Naive thymus-derived CD8-positive, alpha-beta T cell (primary cell): ENCODE measurements around the gene HLA-A. TPM values are rescaled to one million over a fixed set of nuclear protein-coding genes. Genes with fewer than 3 reads are reported as not detected.

Experiments used
- ATAC-seq, 2 donors: fragments of 150-1000 bp; cut with Tn5 transposase in 1 of 2; sonication (Bioruptor Pico), chemical (Tn5 transposase) in 1 of 2; 1 replicate in 1 of 2; 2 replicates in 1 of 2; pipeline ENCODE4 v1.10.0; 2021; ENCODE audit warnings: mild to moderate bottlenecking in 2 of 2, moderate library complexity in 2 of 2
- POLR2A ChIA-PET: fragments of 350-600 bp; sonication (Branson Sonifier 250); formaldehyde crosslinking; loops from one replicate; lab custom pipeline; 2021; ENCODE audit warnings: antibody characterized with exemption; lab: Charles Lee
- DNase-seq, 10 donors: peaks; one replicate each; pipeline versions ENCODE4 v3.0.0 to v3.0.0-alpha.2; 2020 to 2022
- H3K27ac Mint-ChIP-seq, 10 donors: one replicate each; pipeline ENCODE4 v1.8.0; 2020 to 2022; ENCODE audit warnings: mild to moderate bottlenecking in 10 of 10, mixed read lengths in 10 of 10, moderate library complexity in 4 of 10, inconsistent platforms in 1 of 10
- H3K27me3 Mint-ChIP-seq, 5 donors: one replicate each; pipeline ENCODE4 v1.8.0; 2021 to 2022; ENCODE audit warnings: mixed read lengths in 5 of 5
- H3K36me3 Mint-ChIP-seq, 3 donors: one replicate each; pipeline ENCODE4 v1.8.0; 2020 to 2022; ENCODE audit warnings: mixed read lengths in 3 of 3, mild to moderate bottlenecking in 2 of 3, inconsistent platforms in 1 of 3
- H3K4me1 Mint-ChIP-seq, 4 donors: one replicate each; pipeline ENCODE4 v1.8.0; 2021 to 2022; ENCODE audit warnings: mixed read lengths in 4 of 4
- H3K4me3 Mint-ChIP-seq, 10 donors: one replicate each; pipeline ENCODE4 v1.8.0; 2020 to 2022; ENCODE audit warnings: mild to moderate bottlenecking in 10 of 10, mixed read lengths in 10 of 10, moderate library complexity in 6 of 10, inconsistent platforms in 1 of 10
- H3K9me3 Mint-ChIP-seq, 9 donors: one replicate each; pipeline ENCODE4 v1.8.0; 2020 to 2022; ENCODE audit warnings: mixed read lengths in 9 of 9, mild to moderate bottlenecking in 3 of 9, inconsistent platforms in 1 of 9, moderate library complexity in 1 of 9
- polyA plus RNA-seq, 3 donors: library from polyadenylated mRNA; unstranded; fragments of 300-500 nt; fragmentation: Illumina TruSeq; gene quantifications; one replicate each; pipeline ENCODE4 v1.2.3, GENCODE V29; 2021
- total RNA-seq, 8 experiments: library from RNA in 2 of 8; stranded (reverse) in 2 of 8; gene quantifications; one replicate each; pipeline ENCODE4 v1.2.3 and lab custom pipeline; 2021 to 2026

HLA-A gene
- total and polyA plus RNA-seq, 5 experiments from 2014 or later: 2,084 to 4,021 (median 2,115) TPM

- POLR2A ChIA-PET: interaction anchor here (0.7 to 3.8 kb wide), 11 partner anchors 11 to 120 kb away, joined by 3 to 68 read pairs (median 6); partner anchors contain the start of gene POLR1H
- H3K27ac Mint-ChIP-seq: peak overlapping the region; percentile 99 to 100 (median 100)
- H3K27me3 Mint-ChIP-seq: peaks cover 0 to 4% (median 0%) of the 10 kb centered on the region in 5 donors
- DNase-seq (no peak), ATAC-seq (no peak)
- peaks cover 0 to 2% (median 0%) of the 10 kb centered on the region in 9 donors for H3K9me3 Mint-ChIP-seq
- peak overlapping the region; percentile 85 to 99 (median 97) for H3K4me3 Mint-ChIP-seq
- peaks cover 14 to 39% (median 33%) of the 10 kb centered on the region in 3 donors for H3K36me3 Mint-ChIP-seq
- H3K4me1 Mint-ChIP-seq: peaks cover 17 to 48% (median 39%) of the 10 kb centered on the region in 4 donors
These were observed 1.3 kb upstream of the HLA-A start for GRCh38 chr6:29941016-29941415.

GRCh38 chr6:29941471-29941870, 861 bp upstream of the HLA-A start:
- no peak for ATAC-seq
- Mint-ChIP-seq H3K4me1 (peaks cover 21 to 53% (median 43%) of the 10 kb centered on the region in 4 donors), H3K27me3 (peaks cover 0 to 4% (median 0%) of the 10 kb centered on the region in 5 donors), H3K36me3 (peaks cover 16 to 44% (median 37%) of the 10 kb centered on the region in 3 donors), H3K27ac (peak overlapping the region; percentile 99 to 100 (median 100)), H3K9me3 (peaks cover 0 to 2% (median 0%) of the 10 kb centered on the region in 9 donors), H3K4me3 (peak overlapping the region; percentile 91 to 99 (median 98))
- peak in 1 of 10 donors; percentile 17 for DNase-seq
- POLR2A ChIA-PET: interaction anchor here (1.0 to 3.8 kb wide), 12 partner anchors 11 to 1256 kb away, joined by 3 to 68 read pairs (median 5); partner anchors contain the start of genes POLR1H and TRIM26

- H3K27me3 Mint-ChIP-seq: peaks cover 0 to 4% (median 0%) of the 10 kb centered on the region in 5 donors
- no peak for DNase-seq
These were observed 437 bp upstream of the HLA-A start for GRCh38 chr6:29941916-29942274.

GRCh38 chr6:29943053-29943966, 978 bp downstream of the HLA-A start:
- H3K9me3 Mint-ChIP-seq: peaks cover 0 to 2% (median 0%) of the 10 kb centered on the region in 9 donors
- peaks cover 35 to 71% (median 61%) of the 10 kb centered on the region in 4 donors for H3K4me1 Mint-ChIP-seq
- peak overlapping the region; percentile 91 to 100 (median 100) for H3K27ac Mint-ChIP-seq
- ATAC-seq (no peak), DNase-seq (peak in 4 of 10 donors; percentile 25 to 49 (median 34))
- peaks cover 0 to 4% (median 0%) of the 10 kb centered on the region in 5 donors for H3K27me3 Mint-ChIP-seq
- H3K36me3 Mint-ChIP-seq: peaks cover 19 to 62% (median 46%) of the 10 kb centered on the region in 3 donors
- POLR2A ChIA-PET: interaction anchor here (0.9 to 3.8 kb wide), 4 partner anchors 15 to 71 kb away, joined by 3 to 68 read pairs (median 30); no protein-coding TSS in a partner anchor
- peak overlapping the region; percentile 91 to 99 (median 98) for H3K4me3 Mint-ChIP-seq

More at GRCh38 chr6:29941916-29942274, 437 bp upstream of the HLA-A start:
- Mint-ChIP-seq H3K9me3 (peaks cover 0 to 2% (median 0%) of the 10 kb centered on the region in 9 donors), H3K4me1 (peaks cover 25 to 57% (median 48%) of the 10 kb centered on the region in 4 donors), H3K27ac (peak overlapping the region; percentile 99 to 100 (median 100)), H3K36me3 (peaks cover 16 to 48% (median 40%) of the 10 kb centered on the region in 3 donors), H3K4me3 (peak overlapping the region; percentile 91 to 99 (median 98))
- POLR2A ChIA-PET: interaction anchor here (1.0 to 3.8 kb wide), 13 partner anchors 10 to 1255 kb away, joined by 3 to 68 read pairs (median 4); partner anchors contain the start of genes POLR1H and TRIM26
- ATAC-seq: no peak

GRCh38 chr6:29945281-29945820, 3.0 kb downstream of the HLA-A start:
- peaks cover 23 to 75% (median 61%) of the 10 kb centered on the region in 3 donors for H3K36me3 Mint-ChIP-seq
- POLR2A ChIA-PET: interaction anchor here (1.2 to 3.4 kb wide), 6 partner anchors 14 to 217 kb away, joined by 4 to 58 read pairs (median 4); partner anchors contain the start of gene PPP1R11
- peak overlapping the region; percentile 70 to 100 (median 97) for H3K27ac Mint-ChIP-seq
- H3K4me1 Mint-ChIP-seq: peaks cover 43 to 83% (median 68%) of the 10 kb centered on the region in 4 donors
- H3K27me3 Mint-ChIP-seq: peaks cover 0 to 4% (median 0%) of the 10 kb centered on the region in 5 donors
- DNase-seq (peak in 2 of 10 donors; percentile 16 to 30), ATAC-seq (no peak)
- H3K4me3 Mint-ChIP-seq: peak overlapping the region; percentile 90 to 99 (median 96)
- peaks cover 0 to 2% (median 0%) of the 10 kb centered on the region in 9 donors for H3K9me3 Mint-ChIP-seq

GRCh38 chr6:29946223-29947076, 4.1 kb downstream of the HLA-A start:
- POLR2A ChIA-PET: interaction anchor here (0.7 to 3.4 kb wide), 7 partner anchors 9 to 120 kb away, joined by 3 to 58 read pairs (median 7); partner anchors contain the start of gene PPP1R11
- Mint-ChIP-seq H3K27me3 (peaks cover 0 to 4% (median 0%) of the 10 kb centered on the region in 5 donors), H3K9me3 (peaks cover 0 to 2% (median 0%) of the 10 kb centered on the region in 9 donors), H3K36me3 (peaks cover 23 to 75% (median 61%) of the 10 kb centered on the region in 3 donors), H3K27ac (peak overlapping the region; percentile 70 to 100 (median 97)), H3K4me1 (peaks cover 44 to 81% (median 66%) of the 10 kb centered on the region in 4 donors), H3K4me3 (peak overlapping the region; percentile 90 to 99 (median 96))
- ATAC-seq (no peak), DNase-seq (peak in 1 of 10 donors; percentile 22)

GRCh38 chr6:29947077-29947980, 5.0 kb downstream of the HLA-A start:
- POLR2A ChIA-PET: interaction anchor here (0.7 to 3.4 kb wide), 10 partner anchors 8 to 939 kb away, joined by 3 to 58 read pairs (median 8); no protein-coding TSS in a partner anchor
- Mint-ChIP-seq H3K27ac (peak overlapping the region; percentile 14 to 100 (median 97)), H3K9me3 (peaks cover 0 to 2% (median 0%) of the 10 kb centered on the region in 9 donors), H3K36me3 (peaks cover 23 to 72% (median 58%) of the 10 kb centered on the region in 3 donors), H3K27me3 (peaks cover 0 to 3% (median 0%) of the 10 kb centered on the region in 5 donors), H3K4me3 (peak overlapping the region; percentile 90 to 99 (median 96)), H3K4me1 (peaks cover 44 to 74% (median 64%) of the 10 kb centered on the region in 4 donors)
- peak in 1 of 2 donors; percentile 6 for ATAC-seq
- no peak for DNase-seq

GRCh38 chr6:29948277-29948676, 5.9 kb downstream of the HLA-A start:
- Mint-ChIP-seq H3K27me3 (peaks cover 0 to under 1% (median 0%) of the 10 kb centered on the region in 5 donors), H3K27ac (peak overlapping the region; percentile 30 to 100 (median 83)), H3K9me3 (peaks cover 0 to under 1% (median 0%) of the 10 kb centered on the region in 9 donors), H3K36me3 (peaks cover 23 to 63% (median 54%) of the 10 kb centered on the region in 3 donors), H3K4me1 (peaks cover 44 to 74% (median 63%) of the 10 kb centered on the region in 4 donors), H3K4me3 (peak overlapping the region in 7 of 10 donors; percentile 23 to 98 (median 91))
- DNase-seq: no peak
- POLR2A ChIA-PET: interaction anchor here (0.7 to 2.5 kb wide), 11 partner anchors 9 to 938 kb away, joined by 3 to 18 read pairs (median 6); partner anchors contain the start of gene POLR1H
- peak in 1 of 2 donors; percentile 6 for ATAC-seq

- ATAC-seq: no peak
- Mint-ChIP-seq H3K27me3 (no peaks in the 10 kb centered on the region), H3K4me3 (peak overlapping the region in 4 of 10 donors; percentile 10 to 60 (median 27)), H3K27ac (peak overlapping the region in 8 of 10 donors; percentile 19 to 86 (median 58)), H3K9me3 (no peaks in the 10 kb centered on the region), H3K36me3 (peaks cover 18 to 47% (median 39%) of the 10 kb centered on the region in 3 donors), H3K4me1 (peaks cover 40 to 63% (median 56%) of the 10 kb centered on the region in 4 donors)
- no peak for DNase-seq
- POLR2A ChIA-PET: no interaction called here
These were observed 7.6 kb downstream of the HLA-A start for GRCh38 chr6:29949934-29950333.

GRCh38 chr6:29951882-29952281, 9.6 kb downstream of the HLA-A start:
- peak overlapping the region in 2 of 10 donors; percentile 51 to 75 for H3K27ac Mint-ChIP-seq
- H3K36me3 Mint-ChIP-seq: peaks cover 7 to 27% (median 21%) of the 10 kb centered on the region in 3 donors
- POLR2A ChIA-PET: interaction anchor here (0.9 to 1.7 kb wide), 3 partner anchors 11 to 153 kb away, joined by 3 to 10 read pairs (median 3); no protein-coding TSS in a partner anchor
- no peak overlapping the region for H3K4me3 Mint-ChIP-seq
- H3K27me3 Mint-ChIP-seq: no peaks in the 10 kb centered on the region
- DNase-seq: no peak
- ATAC-seq: no peak
- peaks cover 24 to 44% (median 37%) of the 10 kb centered on the region in 4 donors for H3K4me1 Mint-ChIP-seq
- no peaks in the 10 kb centered on the region for H3K9me3 Mint-ChIP-seq
